Vagina (tissue), 2 donors: ENCODE results near the gene MPC1.

Experiments used
- CTCF ChIP-seq, 3 experiments: fragments of 450-650 bp in 2 of 3; fragments of 200-600 bp in 1 of 3; sonication (generic) in 1 of 3; IDR thresholded peaks; one replicate each; pipeline ENCODE4 v1.5.1; 2017 to 2019; ENCODE audit warnings: antibody characterized with exemption in 3 of 3, mild to moderate bottlenecking in 2 of 3, moderate library complexity in 2 of 3
- POLR2AphosphoS5 ChIP-seq, 2 donors: sonication (generic); formaldehyde crosslinking; IDR thresholded peaks; one replicate each; pipeline ENCODE4 v1.9.0; 2017; ENCODE audit warnings: antibody characterized with exemption in 2 of 2, mild to moderate bottlenecking in 2 of 2, low read depth in 1 of 2; ENCODE audit not compliant: insufficient read depth in 1 of 2

- TF ChIP-seq POLR2AphosphoS5 (IDR thresholded peaks at IDR 0.05; ENCODE audit: insufficient read depth in 1 of 2, low read depth in 1 of 2) (no peak), CTCF (IDR thresholded peaks at IDR 0.05) (no peak)
Measured at GRCh38 chr6:166408936-166409755, 26.4 kb upstream of the MPC1 start.
